ENCODE results near the gene ACER3. TPM values are rescaled to one million over a fixed set of nuclear protein-coding genes. Genes with fewer than 3 reads are reported as not detected.
"Not testable (repeated sequence)": the region's sequence is repeated elsewhere in the genome, so short reads cannot be mapped to it uniquely, and the experiment has no call there.

ACER3 gene
- polyA plus RNA-seq (2011; rRNA removed) (9.3 and 11.2 TPM in 2 replicates), polyA minus RNA-seq (2011; rRNA and poly(A)+ RNA removed) (5.1 and 8.1 TPM in 2 replicates)

- Histone ChIP-seq H3K9me3 (ENCODE audit: control insufficient read depth, insufficient read depth, low read length) (no peaks in the 10 kb centered on the region), H3K27me3 (ENCODE audit: control insufficient read depth, insufficient read depth, low read length) (no peaks in the 10 kb centered on the region), H3K4me3 (ENCODE audit: low read depth, low read length) (peak within 1 kb of the TSS; percentile 87), H3K27ac (ENCODE audit: low read depth, low read length) (peak within 1 kb of the TSS; percentile 68)
- CTCF ChIA-PET = interaction anchor here (0.6 to 1.0 kb wide), 2 partner anchors 48 to 59 kb away, joined by 3 read pairs; no protein-coding TSS in a partner anchor
- POLR2A ChIA-PET = no interaction called here
- TF ChIP-seq, protein P1, sequence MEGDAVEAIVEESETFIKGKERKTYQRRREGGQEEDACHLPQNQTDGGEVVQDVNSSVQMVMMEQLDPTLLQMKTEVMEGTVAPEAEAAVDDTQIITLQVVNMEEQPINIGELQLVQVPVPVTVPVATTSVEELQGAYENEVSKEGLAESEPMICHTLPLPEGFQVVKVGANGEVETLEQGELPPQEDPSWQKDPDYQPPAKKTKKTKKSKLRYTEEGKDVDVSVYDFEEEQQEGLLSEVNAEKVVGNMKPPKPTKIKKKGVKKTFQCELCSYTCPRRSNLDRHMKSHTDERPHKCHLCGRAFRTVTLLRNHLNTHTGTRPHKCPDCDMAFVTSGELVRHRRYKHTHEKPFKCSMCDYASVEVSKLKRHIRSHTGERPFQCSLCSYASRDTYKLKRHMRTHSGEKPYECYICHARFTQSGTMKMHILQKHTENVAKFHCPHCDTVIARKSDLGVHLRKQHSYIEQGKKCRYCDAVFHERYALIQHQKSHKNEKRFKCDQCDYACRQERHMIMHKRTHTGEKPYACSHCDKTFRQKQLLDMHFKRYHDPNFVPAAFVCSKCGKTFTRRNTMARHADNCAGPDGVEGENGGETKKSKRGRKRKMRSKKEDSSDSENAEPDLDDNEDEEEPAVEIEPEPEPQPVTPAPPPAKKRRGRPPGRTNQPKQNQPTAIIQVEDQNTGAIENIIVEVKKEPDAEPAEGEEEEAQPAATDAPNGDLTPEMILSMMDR (IDR thresholded peaks at IDR 0.05; ENCODE audit: low read depth, low read length) = peak; percentile 49
- peak; percentile 27 for DNase-seq (ENCODE audit: low read depth, low spot score)
Measured at GRCh38 chr11:76860539-76861475, at the start of gene ACER3. Gene ACER3, plus strand, starts transcription at chr11:76860918. Its CDS starts 59 bp downstream, at chr11:76860977.

GRCh38 chr11:76811259-76811658 lies 49.5 kb upstream of the ACER3 start:
- CTCF ChIA-PET = interaction anchor here (0.5 to 12.5 kb wide), 5 partner anchors 13 to 263 kb away, joined by 3 to 236 read pairs (median 7); no protein-coding TSS in a partner anchor
- Histone ChIP-seq H3K27ac (ENCODE audit: low read depth, low read length) (no peak overlapping the region), H3K4me3 (ENCODE audit: low read depth, low read length) (no peak overlapping the region), H3K27me3 (ENCODE audit: control insufficient read depth, insufficient read depth, low read length) (no peaks in the 10 kb centered on the region), H3K9me3 (ENCODE audit: control insufficient read depth, insufficient read depth, low read length) (peaks cover 12% of the 10 kb centered on the region; the same call in 1 of the 2 replicates)
- TF ChIP-seq, protein P1 (IDR thresholded peaks at IDR 0.05; ENCODE audit: low read depth, low read length) = no peak
- POLR2A ChIA-PET = no interaction called here
- no peak for DNase-seq (ENCODE audit: low read depth, low spot score)

DNA sequence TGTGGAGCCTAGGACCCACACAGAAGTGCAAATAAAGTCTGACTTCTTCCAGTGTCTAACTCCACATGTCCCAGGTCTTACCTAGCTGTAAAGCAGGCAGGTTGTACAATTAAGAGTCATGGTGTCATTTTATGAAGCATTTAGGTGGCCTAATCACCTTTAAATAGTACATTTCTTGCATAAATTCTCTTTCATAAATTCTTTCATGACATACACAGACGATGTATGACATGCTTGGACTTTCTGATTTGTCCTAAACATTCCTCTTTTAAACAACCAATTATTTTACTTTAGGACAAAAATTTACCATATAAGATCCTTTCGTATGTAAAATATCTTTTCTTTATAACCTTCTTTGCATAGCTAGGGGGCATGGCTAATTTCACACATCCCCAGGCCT lies 46.3 kb upstream of the ACER3 start:
- Histone ChIP-seq H3K27ac (ENCODE audit: low read depth, low read length) (no peak overlapping the region), H3K4me3 (ENCODE audit: low read depth, low read length) (no peak overlapping the region), H3K27me3 (ENCODE audit: control insufficient read depth, insufficient read depth, low read length) (no peaks in the 10 kb centered on the region), H3K9me3 (ENCODE audit: control insufficient read depth, insufficient read depth, low read length) (peaks cover 14% of the 10 kb centered on the region; the same call in 1 of the 2 replicates)
- TF ChIP-seq, protein P1 (IDR thresholded peaks at IDR 0.05; ENCODE audit: low read depth, low read length) = no peak
- DNase-seq (ENCODE audit: low read depth, low spot score) = no peak
- POLR2A ChIA-PET = no interaction called here
- CTCF ChIA-PET = interaction anchor here (1.2 to 12.5 kb wide), 2 partner anchors 12 to 106 kb away, joined by 3 to 236 read pairs; no protein-coding TSS in a partner anchor

DNA sequence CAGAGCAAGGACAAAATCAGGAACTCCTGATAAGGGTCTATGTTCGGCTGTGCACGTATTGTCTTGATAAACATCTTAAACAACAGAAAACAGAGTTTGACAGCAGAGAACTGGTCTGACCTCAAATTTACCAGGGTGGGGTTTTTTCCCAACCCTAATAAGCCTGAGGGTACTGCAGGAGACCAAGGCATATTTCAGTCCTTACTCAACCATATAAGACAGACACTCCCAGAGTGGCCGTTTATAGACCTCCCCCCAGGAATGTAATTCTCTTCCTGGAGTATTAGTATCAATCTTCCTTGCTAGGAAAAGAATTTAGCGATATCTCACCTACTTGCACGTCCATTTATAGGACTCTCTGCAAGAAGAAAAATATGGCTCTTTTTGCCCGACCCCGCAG lies 45.0 kb upstream of the ACER3 start:
- POLR2A ChIA-PET; DNase-seq (ENCODE audit: low read depth, low spot score); H3K4me3 ChIP-seq (ENCODE audit: low read depth, low read length); H3K27me3 ChIP-seq (ENCODE audit: control insufficient read depth, insufficient read depth, low read length); H3K27ac ChIP-seq (ENCODE audit: low read depth, low read length): not testable (repeated sequence)
- CTCF ChIA-PET = interaction anchor here (1.2 to 12.5 kb wide), 2 partner anchors 13 to 104 kb away, joined by 3 to 236 read pairs; no protein-coding TSS in a partner anchor
- H3K9me3 ChIP-seq (ENCODE audit: control insufficient read depth, insufficient read depth, low read length) = peaks cover 14% of the 10 kb centered on the region; the same call in 1 of the 2 replicates

GRCh38 chr11:76820184-76820566 lies 40.5 kb upstream of the ACER3 start:
- DNase-seq (ENCODE audit: low read depth, low spot score) = no peak
- H3K27me3 ChIP-seq (ENCODE audit: control insufficient read depth, insufficient read depth, low read length) = no peaks in the 10 kb centered on the region
- H3K9me3 ChIP-seq (ENCODE audit: control insufficient read depth, insufficient read depth, low read length) = peaks cover 6% of the 10 kb centered on the region
- H3K27ac ChIP-seq (ENCODE audit: low read depth, low read length) = no peak overlapping the region
- ChIA-PET POLR2A (no interaction called here), CTCF (interaction anchor here (0.7 to 1.3 kb wide), 4 partner anchors 10 to 99 kb away, joined by 3 read pairs; no protein-coding TSS in a partner anchor)
- H3K4me3 ChIP-seq (ENCODE audit: low read depth, low read length) = no peak overlapping the region
- TF ChIP-seq, protein P1 (IDR thresholded peaks at IDR 0.05; ENCODE audit: low read depth, low read length) = no peak

DNA sequence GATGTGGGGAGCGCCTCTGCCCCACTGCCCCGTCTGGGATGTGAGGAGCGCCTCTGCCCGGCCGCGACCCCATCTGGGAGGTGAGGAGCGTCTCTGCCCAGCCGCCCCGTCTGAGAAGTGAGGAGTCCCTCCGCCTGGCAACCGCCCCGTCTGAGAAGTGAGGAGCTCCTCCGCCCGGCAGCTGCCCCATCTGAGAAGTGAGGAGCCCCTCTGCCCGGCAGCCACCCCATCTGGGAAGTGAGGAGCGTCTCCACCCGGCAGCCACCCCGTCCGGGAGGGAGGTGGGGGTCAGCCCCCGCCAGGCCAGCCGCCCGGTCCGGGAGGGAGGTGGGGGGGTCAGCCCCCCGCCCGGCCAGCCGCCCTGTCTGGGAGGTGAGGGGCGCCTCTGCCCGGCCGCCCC lies 39.3 kb upstream of the ACER3 start:
- CTCF ChIA-PET; POLR2A ChIA-PET; H3K4me3 ChIP-seq (ENCODE audit: low read depth, low read length): not testable (repeated sequence)

More for the DNA sequence above, 39.3 kb upstream of the ACER3 start:
- H3K27me3 ChIP-seq (ENCODE audit: control insufficient read depth, insufficient read depth, low read length); DNase-seq (ENCODE audit: low read depth, low spot score); H3K27ac ChIP-seq (ENCODE audit: low read depth, low read length); H3K9me3 ChIP-seq (ENCODE audit: control insufficient read depth, insufficient read depth, low read length): not testable (repeated sequence)
